HUES48 (cell line): ENCODE data around the gene TIMM29.

Experiments used
- H3K27ac ChIP-seq: one replicate; pipeline ENCODE4 v1.7.0; 2013; ENCODE audit warnings: low read depth, low read length, inconsistent platforms
- H3K27me3 ChIP-seq: 2 replicates; pipeline ENCODE4 v1.6.1; 2013; ENCODE audit warnings: mild to moderate bottlenecking, low read length; ENCODE audit not compliant: control insufficient read depth, insufficient read depth
- H3K36me3 ChIP-seq: 2 replicates; pipeline ENCODE4 v1.6.1; 2013; ENCODE audit warnings: low read length; ENCODE audit not compliant: control insufficient read depth, insufficient read depth
- H3K4me1 ChIP-seq: 2 replicates; pipeline ENCODE4 v1.6.1; 2013; ENCODE audit warnings: mild to moderate bottlenecking, low read length; ENCODE audit not compliant: control insufficient read depth, insufficient read depth
- H3K4me3 ChIP-seq: 2 replicates; pipeline ENCODE4 v1.5.1; 2013; ENCODE audit warnings: mild to moderate bottlenecking, low read depth, low read length
- H3K9ac ChIP-seq: 2 replicates; pipeline ENCODE4 v1.6.1; 2013; ENCODE audit warnings: mild to moderate bottlenecking, low read depth, low read length, moderate library complexity
- H3K9me3 ChIP-seq: 2 replicates; pipeline ENCODE4 v1.6.1; 2013; ENCODE audit warnings: low read length; ENCODE audit not compliant: control insufficient read depth, insufficient read depth

Gene TIMM29

GRCh38 chr19:10892256-10892655 lies 36.4 kb upstream of the TIMM29 start:
- Histone ChIP-seq H3K27ac (peak overlapping the region; percentile 58), H3K4me1 (peaks cover 58% of the 10 kb centered on the region), H3K4me3 (no peak overlapping the region), H3K27me3 (no peaks in the 10 kb centered on the region), H3K9ac (no peak overlapping the region), H3K36me3 (no peaks in the 10 kb centered on the region), H3K9me3 (no peaks in the 10 kb centered on the region)

GRCh38 chr19:10894911-10895213 lies 33.7 kb upstream of the TIMM29 start:
- no peak overlapping the region for H3K4me3 ChIP-seq
- H3K27ac ChIP-seq, result no peak overlapping the region
- no peaks in the 10 kb centered on the region for H3K27me3 ChIP-seq
- H3K4me1 ChIP-seq, result peaks cover 41% of the 10 kb centered on the region
- H3K36me3 ChIP-seq, result no peaks in the 10 kb centered on the region
- no peaks in the 10 kb centered on the region for H3K9me3 ChIP-seq
- no peak overlapping the region for H3K9ac ChIP-seq

GRCh38 chr19:10895363-10895762 lies 33.2 kb upstream of the TIMM29 start:
- no peaks in the 10 kb centered on the region for H3K9me3 ChIP-seq
- no peaks in the 10 kb centered on the region for H3K36me3 ChIP-seq
- H3K4me3 ChIP-seq, result no peak overlapping the region
- no peak overlapping the region for H3K27ac ChIP-seq
- H3K27me3 ChIP-seq, result no peaks in the 10 kb centered on the region
- H3K4me1 ChIP-seq, result peaks cover 41% of the 10 kb centered on the region
- no peak overlapping the region for H3K9ac ChIP-seq

GRCh38 chr19:10895920-10896319 lies 32.7 kb upstream of the TIMM29 start:
- Histone ChIP-seq H3K27me3 (no peaks in the 10 kb centered on the region), H3K9me3 (no peaks in the 10 kb centered on the region), H3K4me3 (no peak overlapping the region), H3K27ac (no peak overlapping the region), H3K36me3 (no peaks in the 10 kb centered on the region), H3K4me1 (peaks cover 39% of the 10 kb centered on the region), H3K9ac (no peak overlapping the region)

GRCh38 chr19:10896851-10897526 lies 31.6 kb upstream of the TIMM29 start:
- H3K36me3 ChIP-seq, result no peaks in the 10 kb centered on the region

GRCh38 chr19:10898633-10899032 lies 30.0 kb upstream of the TIMM29 start:
- H3K9ac ChIP-seq, result no peak overlapping the region

More at GRCh38 chr19:10896851-10897526, 31.6 kb upstream of the TIMM29 start:
- Histone ChIP-seq H3K9me3 (no peaks in the 10 kb centered on the region), H3K27me3 (no peaks in the 10 kb centered on the region), H3K4me1 (peaks cover 28% of the 10 kb centered on the region), H3K9ac (no peak overlapping the region), H3K27ac (no peak overlapping the region), H3K4me3 (no peak overlapping the region)

GRCh38 chr19:10899151-10899653 lies 29.4 kb upstream of the TIMM29 start:
- Histone ChIP-seq H3K9ac (no peak overlapping the region), H3K4me3 (no peak overlapping the region), H3K36me3 (no peaks in the 10 kb centered on the region), H3K27ac (no peak overlapping the region), H3K4me1 (peaks cover 16% of the 10 kb centered on the region; the same call in 1 of the 2 replicates), H3K27me3 (no peaks in the 10 kb centered on the region), H3K9me3 (no peaks in the 10 kb centered on the region)

More at GRCh38 chr19:10898633-10899032, 30.0 kb upstream of the TIMM29 start:
- peaks cover 21% of the 10 kb centered on the region for H3K4me1 ChIP-seq
- no peaks in the 10 kb centered on the region for H3K27me3 ChIP-seq
- no peak overlapping the region for H3K27ac ChIP-seq
- no peaks in the 10 kb centered on the region for H3K36me3 ChIP-seq
- H3K4me3 ChIP-seq, result no peak overlapping the region
- H3K9me3 ChIP-seq, result no peaks in the 10 kb centered on the region

GRCh38 chr19:10907925-10908324 lies 20.7 kb upstream of the TIMM29 start:
- H3K4me1 ChIP-seq, result no peaks in the 10 kb centered on the region
- H3K27ac ChIP-seq, result no peak overlapping the region
- no peak overlapping the region for H3K9ac ChIP-seq
- H3K36me3 ChIP-seq, result peaks cover 47% of the 10 kb centered on the region
- no peak overlapping the region for H3K4me3 ChIP-seq
- no peaks in the 10 kb centered on the region for H3K27me3 ChIP-seq
- H3K9me3 ChIP-seq, result no peaks in the 10 kb centered on the region

GRCh38 chr19:10908380-10908960 lies 20.1 kb upstream of the TIMM29 start:
- no peaks in the 10 kb centered on the region for H3K9me3 ChIP-seq
- H3K4me1 ChIP-seq, result no peaks in the 10 kb centered on the region
- H3K4me3 ChIP-seq, result no peak overlapping the region
- no peak overlapping the region for H3K9ac ChIP-seq
- H3K36me3 ChIP-seq, result peaks cover 51% of the 10 kb centered on the region
- no peaks in the 10 kb centered on the region for H3K27me3 ChIP-seq
- H3K27ac ChIP-seq, result no peak overlapping the region

- Histone ChIP-seq H3K4me3 (no peak overlapping the region), H3K27ac (no peak overlapping the region), H3K4me1 (no peaks in the 10 kb centered on the region), H3K9me3 (no peaks in the 10 kb centered on the region), H3K9ac (no peak overlapping the region), H3K27me3 (no peaks in the 10 kb centered on the region), H3K36me3 (peaks cover 74% of the 10 kb centered on the region)
These were observed 16.8 kb upstream of the TIMM29 start for GRCh38 chr19:10911579-10912363.

GRCh38 chr19:10912619-10913018 lies 16.0 kb upstream of the TIMM29 start:
- Histone ChIP-seq H3K4me1 (no peaks in the 10 kb centered on the region), H3K9ac (no peak overlapping the region), H3K9me3 (no peaks in the 10 kb centered on the region), H3K27me3 (no peaks in the 10 kb centered on the region), H3K27ac (no peak overlapping the region), H3K36me3 (peaks cover 75% of the 10 kb centered on the region), H3K4me3 (no peak overlapping the region)
